ENCODE data around the gene GAS1.

GAS1 gene, protein sequence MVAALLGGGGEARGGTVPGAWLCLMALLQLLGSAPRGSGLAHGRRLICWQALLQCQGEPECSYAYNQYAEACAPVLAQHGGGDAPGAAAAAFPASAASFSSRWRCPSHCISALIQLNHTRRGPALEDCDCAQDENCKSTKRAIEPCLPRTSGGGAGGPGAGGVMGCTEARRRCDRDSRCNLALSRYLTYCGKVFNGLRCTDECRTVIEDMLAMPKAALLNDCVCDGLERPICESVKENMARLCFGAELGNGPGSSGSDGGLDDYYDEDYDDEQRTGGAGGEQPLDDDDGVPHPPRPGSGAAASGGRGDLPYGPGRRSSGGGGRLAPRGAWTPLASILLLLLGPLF

GRCh38 chr9:86947146-86948073, at the start of gene GAS1:
TSS of gene GAS1 (minus strand) at chr9:86947506. CDS start at chr9:86946779, 727 bp downstream.
- DNase-seq = no peak

DNA sequence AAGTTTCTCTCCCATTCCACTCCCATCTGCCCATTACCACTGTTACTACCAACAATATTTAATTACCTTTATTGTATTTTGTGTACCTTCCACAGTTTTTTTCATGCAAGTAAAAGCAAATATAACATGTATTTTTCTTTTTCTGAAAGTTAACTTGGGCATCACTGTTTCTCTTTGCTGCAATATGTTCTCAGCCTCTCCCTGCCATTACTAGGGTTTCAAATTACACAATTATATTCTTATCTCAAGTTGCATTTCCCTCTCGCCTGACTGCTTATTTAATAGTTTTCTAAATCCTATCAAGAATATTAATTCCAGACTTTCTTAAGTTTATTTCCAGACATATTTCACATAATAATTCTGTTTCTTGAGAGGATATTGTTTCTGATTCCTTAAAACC, 46.9 kb upstream of the GAS1 start:
- no peak for DNase-seq

- no peak for DNase-seq
Observed at GRCh38 chr9:86993830-86994229, 46.5 kb upstream of the GAS1 start.

GRCh38 chr9:86991077-86991476, 43.8 kb upstream of the GAS1 start:
- DNase-seq = no peak

DNA sequence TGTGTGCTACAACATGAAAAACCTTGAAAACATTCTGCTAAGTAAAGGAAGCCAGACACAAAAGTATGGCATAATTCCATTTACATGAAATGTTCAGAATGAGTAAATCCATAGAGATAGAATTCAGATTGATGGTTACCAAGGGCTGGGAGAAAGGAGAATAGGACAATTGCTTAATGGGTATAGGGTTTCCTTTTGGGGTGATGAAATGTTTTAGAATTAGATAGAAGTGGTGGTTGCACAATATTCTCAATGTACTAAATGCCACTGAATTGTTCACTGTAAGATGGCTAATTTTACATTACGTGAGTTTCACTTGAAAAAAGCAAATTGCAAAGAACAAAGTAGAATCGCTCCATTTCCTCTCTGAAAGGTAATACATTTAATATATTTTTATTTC, 43.0 kb upstream of the GAS1 start:
- no peak for DNase-seq

DNA sequence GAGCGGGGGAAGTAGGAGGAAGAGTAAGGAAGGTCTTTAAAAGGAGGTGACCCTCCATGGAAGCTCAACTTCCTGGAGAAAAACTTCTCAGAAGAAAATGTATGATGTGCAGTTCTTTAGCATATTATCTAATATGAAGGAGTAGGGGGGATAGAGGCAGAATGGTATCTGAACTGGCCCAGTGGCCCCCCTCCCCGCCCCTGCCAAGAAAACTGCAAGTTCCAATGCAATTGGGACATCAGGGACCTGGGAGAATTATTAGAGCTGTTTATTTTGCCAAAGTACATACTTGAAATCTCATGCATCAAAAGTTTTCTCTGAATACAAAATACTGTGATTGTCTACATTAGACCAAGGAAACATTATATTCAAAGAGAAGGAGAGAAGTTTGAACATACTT, 40.6 kb upstream of the GAS1 start:
- DNase-seq = no peak

- DNase-seq = no peak
Observed at GRCh38 chr9:86985132-86985647, 37.9 kb upstream of the GAS1 start.

DNA sequence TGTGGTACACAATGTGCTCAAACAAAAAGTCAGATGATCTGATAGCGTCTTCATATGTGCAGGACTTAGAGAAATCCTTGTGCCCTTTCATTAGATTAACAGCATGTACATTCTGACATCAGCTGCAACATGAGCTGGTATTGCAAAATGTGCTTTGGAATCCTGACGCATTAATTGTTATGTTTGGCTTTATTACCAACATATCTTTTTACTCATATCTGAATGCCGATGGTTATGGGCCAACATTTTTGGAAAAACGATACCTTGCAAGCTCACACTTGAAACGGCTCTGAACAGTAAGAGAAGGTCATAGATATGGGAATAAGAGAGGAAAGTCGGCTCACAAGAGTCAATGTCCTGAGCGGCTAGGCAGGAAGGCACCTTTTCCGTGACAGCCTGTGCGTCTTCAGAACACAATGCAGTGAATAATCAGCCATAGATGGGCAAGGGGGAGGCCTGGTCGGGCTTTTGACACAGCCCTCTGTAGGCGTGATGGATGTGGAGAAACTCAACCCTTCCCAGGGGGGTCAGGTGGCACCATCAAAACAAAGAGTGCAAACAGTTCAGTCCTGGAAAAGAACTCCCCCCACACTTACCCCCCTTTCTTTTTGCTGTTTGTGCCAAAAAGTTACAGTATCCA, 36.4 kb upstream of the GAS1 start:
- DNase-seq = no peak

GRCh38 chr9:86983249-86983619, 35.9 kb upstream of the GAS1 start:
- no peak for DNase-seq

DNA sequence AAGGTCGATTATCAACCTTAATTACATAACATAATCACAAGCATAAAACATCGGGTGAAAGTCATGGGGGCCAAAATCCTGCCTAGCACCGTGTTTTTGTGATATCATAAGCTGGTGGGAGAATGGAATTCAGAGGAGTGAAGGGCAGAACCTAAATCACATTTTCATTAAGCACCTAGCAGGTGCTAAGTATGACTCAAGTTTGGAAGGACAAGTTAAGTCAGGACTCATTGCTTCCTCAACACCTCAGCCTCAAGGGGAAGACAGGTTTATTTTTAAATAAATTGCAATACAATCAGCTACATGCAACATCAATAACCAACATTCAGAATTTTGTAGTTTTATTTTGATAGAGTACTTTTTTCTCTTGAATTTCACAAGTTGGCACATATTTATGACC, 33.5 kb upstream of the GAS1 start:
- DNase-seq = no peak

DNA sequence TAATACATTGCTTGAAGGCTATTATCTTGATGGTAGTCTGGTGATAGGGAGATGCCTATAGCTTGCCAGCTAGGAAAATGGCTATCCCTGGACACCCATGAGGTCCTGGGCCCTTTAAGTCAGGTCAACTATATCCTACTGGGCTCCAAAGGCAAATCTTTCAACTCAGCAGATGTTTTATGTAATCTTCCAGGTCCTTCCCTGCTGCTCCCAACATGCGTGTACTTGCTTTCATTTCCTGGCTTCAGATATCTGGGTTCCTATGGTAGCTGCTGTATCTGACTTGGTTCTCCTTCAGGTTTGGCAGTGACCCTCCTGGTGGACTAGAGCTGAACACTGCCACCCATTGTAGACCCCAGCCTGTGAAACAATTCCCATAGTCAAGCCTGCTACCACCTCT, 32.4 kb upstream of the GAS1 start:
- DNase-seq = no peak

GRCh38 chr9:86978922-86979474, 31.7 kb upstream of the GAS1 start:
- DNase-seq = no peak

DNA sequence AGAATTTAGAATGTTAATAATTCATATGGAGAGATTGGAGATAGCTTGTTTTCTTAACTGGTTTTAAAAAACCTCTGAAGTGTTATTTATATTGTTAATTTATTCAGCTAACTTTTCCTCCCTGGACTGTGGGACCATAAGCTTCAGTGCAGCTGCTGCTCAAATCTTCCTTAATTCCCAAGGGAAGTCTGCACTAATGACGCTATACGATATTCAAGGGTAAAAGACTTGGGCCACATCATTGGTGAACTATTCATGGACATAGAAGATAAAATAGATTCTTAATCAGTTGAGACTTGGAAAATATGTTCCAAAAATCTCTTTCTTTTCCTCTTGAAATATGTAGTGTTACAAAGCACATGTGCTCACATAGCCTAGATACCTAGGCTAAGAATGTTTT, 31.1 kb upstream of the GAS1 start:
- no peak for DNase-seq

DNA sequence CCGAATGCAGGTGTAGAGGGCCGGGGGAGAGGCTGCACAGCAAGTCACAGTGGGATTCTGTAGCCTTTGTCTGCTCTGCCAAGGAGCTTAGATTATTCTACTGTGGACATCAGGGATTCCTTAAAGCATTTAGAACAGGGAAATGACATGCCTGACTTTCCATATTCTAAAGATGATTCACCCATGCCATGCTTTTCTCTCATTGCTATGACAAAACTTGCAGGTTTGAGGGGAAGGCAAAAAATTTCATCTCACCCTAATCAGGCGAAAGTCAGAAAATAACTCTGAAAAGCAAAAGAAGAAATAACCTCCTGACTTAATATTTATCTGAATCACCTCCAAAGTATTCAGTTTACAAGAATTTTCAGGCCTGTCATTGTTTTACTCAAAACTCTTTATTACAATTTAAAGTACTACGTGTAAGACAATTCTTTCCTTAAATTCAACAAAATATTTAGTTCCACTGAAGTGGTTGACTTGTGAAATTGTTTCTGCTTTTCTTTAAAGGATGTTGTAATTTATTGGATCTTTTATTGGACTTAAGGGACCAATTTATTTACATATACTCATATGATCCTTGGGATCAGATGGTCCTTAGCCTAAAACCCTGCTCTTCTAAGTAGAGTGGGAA, 30.0 kb upstream of the GAS1 start:
- no peak for DNase-seq

GRCh38 chr9:86975606-86976005, 28.3 kb upstream of the GAS1 start:
- DNase-seq = no peak

DNA sequence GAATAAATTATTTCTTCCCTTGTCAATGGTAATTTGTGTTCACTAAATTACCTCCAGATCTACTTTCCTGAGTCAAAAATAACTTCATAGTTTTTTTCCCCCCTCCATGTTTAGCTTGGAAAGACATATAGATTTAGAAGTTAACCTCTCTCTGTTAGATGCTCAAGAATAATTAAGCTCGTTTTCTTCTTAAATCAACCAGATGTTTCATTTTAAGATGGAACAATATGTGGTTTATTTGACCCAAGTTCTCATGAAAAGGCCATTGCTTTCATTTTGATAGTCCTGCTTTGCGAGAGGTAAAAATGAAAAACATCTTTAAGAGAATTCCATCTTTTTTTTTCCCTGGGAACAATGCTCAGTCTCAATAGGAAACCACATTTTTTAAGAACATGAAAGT, 27.7 kb upstream of the GAS1 start:
- no peak for DNase-seq

- DNase-seq = no peak
Observed at GRCh38 chr9:86974421-86974820, 27.1 kb upstream of the GAS1 start.

- no peak for DNase-seq
Observed at GRCh38 chr9:86971742-86972141, 24.4 kb upstream of the GAS1 start.

DNA sequence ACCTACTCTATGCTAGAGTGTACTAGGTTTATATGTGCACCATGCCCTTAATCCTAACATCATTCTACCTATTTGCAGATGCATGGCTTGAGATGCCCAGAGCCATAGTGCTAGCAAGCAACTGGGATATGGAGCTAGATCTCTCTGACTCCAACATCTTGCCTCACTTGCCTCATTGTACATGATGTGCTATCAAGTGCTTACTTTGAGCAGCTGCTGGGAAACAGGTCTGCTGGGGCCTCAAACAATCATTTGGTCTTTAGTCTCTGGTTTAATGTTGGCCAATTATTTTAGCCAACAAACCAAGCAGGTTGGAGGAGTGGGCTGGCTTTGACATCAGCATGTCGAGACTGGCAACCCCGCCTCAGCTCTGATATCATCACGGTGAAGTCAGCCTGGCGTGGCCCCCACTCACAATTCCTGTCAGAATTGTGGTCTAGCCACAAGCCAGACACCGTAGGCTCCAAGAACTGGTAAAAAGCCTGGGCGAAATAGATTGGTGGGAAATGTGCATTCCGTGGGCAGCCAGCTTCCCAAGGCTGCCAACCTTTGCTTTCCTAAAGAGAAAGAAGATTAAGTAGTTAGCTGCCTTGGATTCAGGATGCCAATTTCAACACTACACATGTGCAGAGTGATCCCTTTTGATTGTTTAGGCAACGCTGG, 21.1 kb upstream of the GAS1 start:
- no peak for DNase-seq

DNA sequence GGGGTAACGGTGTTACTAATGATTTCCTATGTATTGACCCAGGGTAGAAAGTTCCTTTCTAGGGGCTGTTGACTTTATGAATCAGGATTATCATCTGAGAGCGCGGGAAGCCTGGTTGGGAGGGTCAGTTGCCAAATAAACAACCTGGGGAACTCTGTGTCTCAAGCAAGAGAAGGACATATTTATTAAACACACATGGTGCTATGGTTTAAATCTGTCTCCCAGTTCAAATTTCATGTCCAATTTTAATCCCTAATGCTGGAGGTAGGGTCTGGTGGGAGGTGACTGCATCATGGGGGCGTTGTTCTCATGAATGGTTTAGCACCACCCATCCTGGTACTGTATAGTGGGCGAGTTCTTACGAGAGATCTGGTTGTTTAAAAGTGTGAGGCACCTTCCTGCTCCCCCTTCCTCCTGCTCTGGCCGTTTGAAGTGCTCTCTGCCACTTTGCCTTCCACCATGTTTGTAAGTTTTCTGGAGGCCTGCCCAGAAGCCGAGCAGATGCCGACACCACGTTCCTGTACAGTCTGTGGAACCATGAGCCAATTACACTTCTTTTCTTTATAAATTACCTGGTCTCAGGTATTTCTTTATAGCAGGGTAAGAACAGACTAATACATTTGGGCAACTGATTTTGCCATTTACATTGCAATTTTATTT, 19.7 kb upstream of the GAS1 start:
- DNase-seq = no peak

- no peak for DNase-seq
Observed at GRCh38 chr9:86965636-86966395, 18.5 kb upstream of the GAS1 start.

Measured in SIG-M5 (cell line).